T-helper 2 cell (primary cell): Measurements from ENCODE around the gene KCP.

Experiments used
- DNase-seq, 5 experiments: peaks; one replicate each; pipeline versions ENCODE4 v3.0.0 to v3.0.0-alpha.2; 2012 to 2022

KCP gene

GRCh38 chr7:128938544-128939074, 28.1 kb upstream of the KCP start:
- peak in 1 of 5 experiments; percentile 24 for DNase-seq

- DNase-seq: peak in 1 of 5 experiments; percentile 21
Measured at GRCh38 chr7:128937647-128938543, 27.4 kb upstream of the KCP start, which contains the start of gene IRF5. Gene IRF5 (plus strand): TSS chr7:128937927. CDS start chr7:128942082, 4,155 bp downstream.

- DNase-seq: no peak
Measured at GRCh38 chr7:128937271-128937646, 26.8 kb upstream of the KCP start.

- DNase-seq: no peak
Measured at GRCh38 chr7:128936798-128937197, 26.3 kb upstream of the KCP start.

- no peak for DNase-seq
Measured at GRCh38 chr7:128935342-128935730, 24.8 kb upstream of the KCP start.

GRCh38 chr7:128934361-128935341, 24.1 kb upstream of the KCP start:
- no peak for DNase-seq

- DNase-seq: peak in 2 of 5 experiments; percentile 19 to 87
Measured at GRCh38 chr7:128933180-128933891, 22.8 kb upstream of the KCP start.

- DNase-seq: no peak
Measured at GRCh38 chr7:128932862-128933179, 22.3 kb upstream of the KCP start.

GRCh38 chr7:128931965-128932861, 21.7 kb upstream of the KCP start:
- DNase-seq: no peak

GRCh38 chr7:128931190-128931798, 20.8 kb upstream of the KCP start:
- DNase-seq: no peak

- DNase-seq: no peak
Measured at GRCh38 chr7:128928882-128929788, 18.6 kb upstream of the KCP start.

GRCh38 chr7:128928159-128928813, 17.8 kb upstream of the KCP start:
- DNase-seq: no peak

- no peak for DNase-seq
Measured at GRCh38 chr7:128924707-128925588, 14.4 kb upstream of the KCP start.

GRCh38 chr7:128923411-128923800, 12.9 kb upstream of the KCP start:
- DNase-seq: no peak

- DNase-seq: no peak
Measured at GRCh38 chr7:128922496-128923410, 12.2 kb upstream of the KCP start.

GRCh38 chr7:128921866-128922440, 11.4 kb upstream of the KCP start:
- no peak for DNase-seq
